Measurements from ENCODE around the gene P2RX3. TPM values are rescaled to one million over a fixed set of nuclear protein-coding genes. Genes with fewer than 3 reads are reported as not detected.

The P2RX3 gene
- total and polyA plus RNA-seq, 4 donors = 0.11 TPM; not detected in 3

DNA sequence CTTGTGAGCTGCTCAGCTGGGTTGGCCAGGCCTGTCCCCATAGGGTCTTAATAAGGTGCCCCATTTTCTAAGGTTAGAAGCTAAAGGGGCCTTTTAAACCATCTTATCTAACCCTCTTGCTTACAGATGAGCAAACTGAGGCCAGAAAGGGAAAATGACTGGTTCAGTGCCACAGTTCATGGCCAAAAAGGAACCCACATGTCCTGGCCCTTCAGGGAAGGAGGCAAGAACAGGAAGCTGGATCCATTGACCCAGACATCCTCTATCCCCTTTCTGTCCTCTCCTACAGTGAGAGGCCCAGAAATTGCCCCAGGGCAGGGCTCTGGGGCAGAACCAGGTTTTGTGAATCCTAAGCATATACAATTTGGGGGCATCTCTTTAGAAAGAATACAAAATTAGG, 32.8 kb downstream of the P2RX3 start:
- H3K9ac ChIP-seq (ENCODE audit: insufficient read depth in 1 of 2, low read length in 2 of 2) = no peak overlapping the region
- ATAC-seq (ENCODE audit: insufficient read depth, low FRiP score) (no peak), DNase-seq (no peak)
- peaks cover 0 to 2% (median 0%) of the 10 kb centered on the region in 3 donors for H3K27me3 ChIP-seq (ENCODE audit: control insufficient read depth in 3 of 3, insufficient read depth in 3 of 3, low read length in 2 of 3)
- H3K36me3 ChIP-seq (ENCODE audit: control insufficient read depth in 4 of 4, insufficient read depth in 4 of 4, low read length in 4 of 4) = no peaks in the 10 kb centered on the region
- peaks cover 0 to 6% (median 0%) of the 10 kb centered on the region in 5 donors for H3K4me1 ChIP-seq (ENCODE audit: control insufficient read depth in 5 of 5, insufficient read depth in 5 of 5, low read length in 5 of 5)
- TF ChIP-seq, protein P1, sequence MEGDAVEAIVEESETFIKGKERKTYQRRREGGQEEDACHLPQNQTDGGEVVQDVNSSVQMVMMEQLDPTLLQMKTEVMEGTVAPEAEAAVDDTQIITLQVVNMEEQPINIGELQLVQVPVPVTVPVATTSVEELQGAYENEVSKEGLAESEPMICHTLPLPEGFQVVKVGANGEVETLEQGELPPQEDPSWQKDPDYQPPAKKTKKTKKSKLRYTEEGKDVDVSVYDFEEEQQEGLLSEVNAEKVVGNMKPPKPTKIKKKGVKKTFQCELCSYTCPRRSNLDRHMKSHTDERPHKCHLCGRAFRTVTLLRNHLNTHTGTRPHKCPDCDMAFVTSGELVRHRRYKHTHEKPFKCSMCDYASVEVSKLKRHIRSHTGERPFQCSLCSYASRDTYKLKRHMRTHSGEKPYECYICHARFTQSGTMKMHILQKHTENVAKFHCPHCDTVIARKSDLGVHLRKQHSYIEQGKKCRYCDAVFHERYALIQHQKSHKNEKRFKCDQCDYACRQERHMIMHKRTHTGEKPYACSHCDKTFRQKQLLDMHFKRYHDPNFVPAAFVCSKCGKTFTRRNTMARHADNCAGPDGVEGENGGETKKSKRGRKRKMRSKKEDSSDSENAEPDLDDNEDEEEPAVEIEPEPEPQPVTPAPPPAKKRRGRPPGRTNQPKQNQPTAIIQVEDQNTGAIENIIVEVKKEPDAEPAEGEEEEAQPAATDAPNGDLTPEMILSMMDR (IDR thresholded peaks at IDR 0.05; ENCODE audit: control extremely low read depth, extremely low read depth) = no peak
- no peak overlapping the region for H3K27ac ChIP-seq (ENCODE audit: low read depth in 1 of 2, low read length in 1 of 2)
- H3K4me3 ChIP-seq = no peak overlapping the region
- H3K9me3 ChIP-seq (ENCODE audit: control insufficient read depth in 4 of 4, insufficient read depth in 3 of 4, low read length in 3 of 4) = no peaks in the 10 kb centered on the region

DNA sequence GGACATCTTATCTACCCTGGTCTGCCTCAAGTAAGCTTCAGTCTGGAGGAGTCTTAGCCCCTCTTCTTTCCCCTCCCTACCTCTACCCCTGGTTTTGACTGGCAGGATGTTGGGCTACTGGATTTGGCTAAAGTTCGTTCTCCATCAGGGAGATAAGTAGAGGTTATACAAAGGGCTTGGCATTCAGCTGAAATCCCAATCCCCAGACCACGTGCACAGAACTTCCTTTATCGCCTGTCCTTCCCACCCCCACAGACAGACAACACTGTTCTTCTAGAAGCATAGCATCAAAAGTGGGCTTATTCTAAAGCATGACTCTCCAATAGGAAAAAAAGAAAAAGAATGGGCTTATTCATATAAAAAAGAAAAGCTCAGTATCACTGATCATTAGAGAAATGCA, 35.0 kb downstream of the P2RX3 start:
- Histone ChIP-seq H3K27ac (ENCODE audit: low read depth in 1 of 2, low read length in 1 of 2) (no peak overlapping the region), H3K36me3 (ENCODE audit: control insufficient read depth in 4 of 4, insufficient read depth in 4 of 4, low read length in 4 of 4) (no peaks in the 10 kb centered on the region), H3K9ac (ENCODE audit: insufficient read depth in 1 of 2, low read length in 2 of 2) (no peak overlapping the region), H3K27me3 (ENCODE audit: control insufficient read depth in 3 of 3, insufficient read depth in 3 of 3, low read length in 2 of 3) (peaks cover 0 to 2% (median 0%) of the 10 kb centered on the region in 3 donors), H3K9me3 (ENCODE audit: control insufficient read depth in 4 of 4, insufficient read depth in 3 of 4, low read length in 3 of 4) (no peaks in the 10 kb centered on the region), H3K4me3 (no peak overlapping the region), H3K4me1 (ENCODE audit: control insufficient read depth in 5 of 5, insufficient read depth in 5 of 5, low read length in 5 of 5) (peaks cover 0 to 3% (median 0%) of the 10 kb centered on the region in 5 donors)
- ATAC-seq (ENCODE audit: insufficient read depth, low FRiP score) (no peak), DNase-seq (no peak)
- TF ChIP-seq, protein P1 (IDR thresholded peaks at IDR 0.05; ENCODE audit: control extremely low read depth, extremely low read depth) = no peak
- WGBS, 2 donors = 53 to 63% methylated on average over 3 of the region's 3 CpGs

DNA sequence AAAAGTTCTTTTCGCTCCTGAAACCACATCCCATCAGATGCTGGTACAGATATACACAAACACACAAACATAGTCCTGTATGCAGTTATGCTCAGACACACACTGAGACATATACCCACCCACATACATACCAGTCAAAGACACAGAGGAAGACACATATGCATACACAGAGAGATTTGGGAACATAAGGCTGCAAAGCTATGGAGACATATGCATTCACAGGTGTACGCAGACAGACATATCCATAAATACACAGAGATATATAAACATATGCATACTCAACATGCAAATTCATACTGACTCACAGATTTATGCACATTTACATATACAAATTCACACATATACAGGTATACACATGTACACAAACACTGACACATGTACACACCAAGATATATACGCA, 36.8 kb downstream of the P2RX3 start:
- WGBS, 2 donors = 92 to 97% methylated on average over 3 of the region's 3 CpGs
- ATAC-seq (ENCODE audit: insufficient read depth, low FRiP score) (no peak), DNase-seq (no peak)
- H3K9me3 ChIP-seq (ENCODE audit: control insufficient read depth in 4 of 4, insufficient read depth in 3 of 4, low read length in 3 of 4) = peaks cover 0 to 5% (median 0%) of the 10 kb centered on the region in 4 donors
- no peak overlapping the region for H3K4me3 ChIP-seq
- peaks cover 0 to 4% (median 0%) of the 10 kb centered on the region in 3 donors for H3K27me3 ChIP-seq (ENCODE audit: control insufficient read depth in 3 of 3, insufficient read depth in 3 of 3, low read length in 2 of 3)
- no peak overlapping the region for H3K27ac ChIP-seq (ENCODE audit: low read depth in 1 of 2, low read length in 1 of 2)
- no peaks in the 10 kb centered on the region for H3K4me1 ChIP-seq (ENCODE audit: control insufficient read depth in 5 of 5, insufficient read depth in 5 of 5, low read length in 5 of 5)
- no peak overlapping the region for H3K9ac ChIP-seq (ENCODE audit: insufficient read depth in 1 of 2, low read length in 2 of 2)
- TF ChIP-seq, protein P1 (IDR thresholded peaks at IDR 0.05; ENCODE audit: control extremely low read depth, extremely low read depth) = no peak
- H3K36me3 ChIP-seq (ENCODE audit: control insufficient read depth in 4 of 4, insufficient read depth in 4 of 4, low read length in 4 of 4) = no peaks in the 10 kb centered on the region

DNA sequence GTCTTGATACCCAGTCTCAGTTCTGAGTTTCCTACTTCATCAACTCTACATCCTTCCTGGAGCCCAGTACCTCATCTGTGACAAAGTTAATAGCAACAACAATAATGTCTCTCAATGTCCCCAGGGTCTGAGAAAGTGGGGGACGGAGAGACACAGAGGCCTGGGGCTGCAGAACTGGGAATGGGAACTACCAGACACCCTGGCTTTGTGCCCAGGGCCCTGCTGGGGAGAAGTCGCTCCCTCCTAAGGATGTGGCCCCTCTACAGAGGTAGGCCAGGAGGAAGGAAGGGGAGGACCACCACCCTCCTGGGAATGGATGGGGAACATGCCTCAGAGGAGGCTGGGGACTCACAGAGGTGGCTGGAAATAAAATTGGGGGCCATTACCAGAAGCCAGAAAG, 37.3 kb downstream of the P2RX3 start:
- DNase-seq = no peak
- peaks cover 0 to 4% (median 0%) of the 10 kb centered on the region in 3 donors for H3K27me3 ChIP-seq (ENCODE audit: control insufficient read depth in 3 of 3, insufficient read depth in 3 of 3, low read length in 2 of 3)
- peaks cover 0 to 5% (median 0%) of the 10 kb centered on the region in 4 donors for H3K9me3 ChIP-seq (ENCODE audit: control insufficient read depth in 4 of 4, insufficient read depth in 3 of 4, low read length in 3 of 4)
- H3K4me1 ChIP-seq (ENCODE audit: control insufficient read depth in 5 of 5, insufficient read depth in 5 of 5, low read length in 5 of 5) = no peaks in the 10 kb centered on the region
- no peak overlapping the region for H3K9ac ChIP-seq (ENCODE audit: insufficient read depth in 1 of 2, low read length in 2 of 2)
- no peak overlapping the region for H3K27ac ChIP-seq (ENCODE audit: low read depth in 1 of 2, low read length in 1 of 2)
- ATAC-seq (ENCODE audit: insufficient read depth, low FRiP score) = no peak
- H3K4me3 ChIP-seq = no peak overlapping the region
- H3K36me3 ChIP-seq (ENCODE audit: control insufficient read depth in 4 of 4, insufficient read depth in 4 of 4, low read length in 4 of 4) = no peaks in the 10 kb centered on the region
- TF ChIP-seq, protein P1 (IDR thresholded peaks at IDR 0.05; ENCODE audit: control extremely low read depth, extremely low read depth) = no peak
- 28 to 66% methylated on average over 2 of the region's 2 CpGs for WGBS, 2 donors

Measured in lung (tissue), 12 donors.